Progenitor cell of endocrine pancreas (in vitro differentiated cells): ENCODE measurements around the gene PTK6. TPM values are rescaled to one million over a fixed set of nuclear protein-coding genes. Genes with fewer than 3 reads are reported as not detected.

ENCODE experiments used
- DNase-seq: peaks from one replicate; pipeline ENCODE4 v3.0.0; 2021; ENCODE audit warnings: low spot score; ENCODE audit not compliant: unreplicated experiment
- H3K27ac Mint-ChIP-seq: 2 replicates; pipeline ENCODE4 v1.8.0; 2021; ENCODE audit warnings: mild to moderate bottlenecking, moderate library complexity, mixed read lengths
- H3K27me3 Mint-ChIP-seq: 2 replicates; pipeline ENCODE4 v1.8.0; 2021; ENCODE audit warnings: mixed read lengths
- H3K36me3 Mint-ChIP-seq: 2 replicates; pipeline ENCODE4 v1.8.0; 2022; ENCODE audit warnings: mixed read lengths; ENCODE audit not compliant: insufficient read depth
- H3K4me1 Mint-ChIP-seq: 2 replicates; pipeline ENCODE4 v1.8.0; 2021; ENCODE audit warnings: low read depth, mixed read lengths
- H3K4me3 Mint-ChIP-seq: 2 replicates; pipeline ENCODE4 v1.8.0; 2021; ENCODE audit warnings: low read depth, mild to moderate bottlenecking, moderate library complexity, mixed read lengths
- H3K9me3 Mint-ChIP-seq: 2 replicates; pipeline ENCODE4 v1.8.0; 2021; ENCODE audit warnings: low read depth, mixed read lengths
- total RNA-seq: library from RNA; stranded (reverse); gene quantifications from 2 replicates; pipeline ENCODE4 v1.2.1, GENCODE V29; 2021
- TF ChIP-seq, protein P1 (sequence below): fragments of 200-600 bp; sonication (generic); IDR thresholded peaks from one replicate; pipeline ENCODE4 v1.5.0; 2021; ENCODE audit warnings: antibody characterized with exemption, mild to moderate bottlenecking; ENCODE audit not compliant: unreplicated experiment

Gene PTK6
- total RNA-seq, 1 donor from 2014 or later = 0.29 TPM

DNA sequence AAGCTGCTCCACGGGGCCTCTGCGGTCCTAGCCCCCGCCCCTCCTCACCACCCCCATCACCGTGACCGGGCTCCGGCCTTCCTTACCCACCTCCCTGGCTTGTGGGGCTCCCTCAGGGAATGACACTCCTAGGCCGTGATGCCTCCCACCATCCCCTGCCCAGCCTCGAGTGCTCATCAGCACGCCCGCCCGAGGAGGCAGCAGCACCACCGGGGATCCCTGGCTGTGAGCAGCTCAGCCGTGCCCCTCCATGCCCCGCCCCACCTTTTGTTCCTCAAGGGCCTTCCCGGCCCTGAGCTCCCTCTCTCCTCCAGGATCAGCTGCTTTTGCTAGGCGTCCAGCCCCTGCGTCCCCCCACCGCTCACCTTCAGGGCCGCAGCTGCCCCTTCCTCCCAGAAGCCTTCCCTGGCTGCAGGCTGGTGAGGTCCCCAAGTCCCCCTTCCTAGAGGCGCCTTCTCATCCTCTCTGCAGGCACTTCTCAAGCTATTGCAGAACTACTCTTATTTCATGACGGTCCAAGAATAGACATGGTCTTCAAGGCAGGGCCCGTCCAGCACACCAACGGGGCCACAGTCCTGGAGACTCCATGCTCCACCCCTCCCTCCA is 19.8 kb upstream of the PTK6 start:
- no peaks in the 10 kb centered on the region for H3K9me3 Mint-ChIP-seq
- DNase-seq = no peak
- H3K27ac Mint-ChIP-seq = no peak overlapping the region
- peaks cover 3% of the 10 kb centered on the region for H3K27me3 Mint-ChIP-seq
- H3K36me3 Mint-ChIP-seq = peaks cover 3% of the 10 kb centered on the region
- peak overlapping the region; percentile 21 for H3K4me3 Mint-ChIP-seq
- TF ChIP-seq, protein P1, sequence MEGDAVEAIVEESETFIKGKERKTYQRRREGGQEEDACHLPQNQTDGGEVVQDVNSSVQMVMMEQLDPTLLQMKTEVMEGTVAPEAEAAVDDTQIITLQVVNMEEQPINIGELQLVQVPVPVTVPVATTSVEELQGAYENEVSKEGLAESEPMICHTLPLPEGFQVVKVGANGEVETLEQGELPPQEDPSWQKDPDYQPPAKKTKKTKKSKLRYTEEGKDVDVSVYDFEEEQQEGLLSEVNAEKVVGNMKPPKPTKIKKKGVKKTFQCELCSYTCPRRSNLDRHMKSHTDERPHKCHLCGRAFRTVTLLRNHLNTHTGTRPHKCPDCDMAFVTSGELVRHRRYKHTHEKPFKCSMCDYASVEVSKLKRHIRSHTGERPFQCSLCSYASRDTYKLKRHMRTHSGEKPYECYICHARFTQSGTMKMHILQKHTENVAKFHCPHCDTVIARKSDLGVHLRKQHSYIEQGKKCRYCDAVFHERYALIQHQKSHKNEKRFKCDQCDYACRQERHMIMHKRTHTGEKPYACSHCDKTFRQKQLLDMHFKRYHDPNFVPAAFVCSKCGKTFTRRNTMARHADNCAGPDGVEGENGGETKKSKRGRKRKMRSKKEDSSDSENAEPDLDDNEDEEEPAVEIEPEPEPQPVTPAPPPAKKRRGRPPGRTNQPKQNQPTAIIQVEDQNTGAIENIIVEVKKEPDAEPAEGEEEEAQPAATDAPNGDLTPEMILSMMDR = no peak
- no peaks in the 10 kb centered on the region for H3K4me1 Mint-ChIP-seq

DNA sequence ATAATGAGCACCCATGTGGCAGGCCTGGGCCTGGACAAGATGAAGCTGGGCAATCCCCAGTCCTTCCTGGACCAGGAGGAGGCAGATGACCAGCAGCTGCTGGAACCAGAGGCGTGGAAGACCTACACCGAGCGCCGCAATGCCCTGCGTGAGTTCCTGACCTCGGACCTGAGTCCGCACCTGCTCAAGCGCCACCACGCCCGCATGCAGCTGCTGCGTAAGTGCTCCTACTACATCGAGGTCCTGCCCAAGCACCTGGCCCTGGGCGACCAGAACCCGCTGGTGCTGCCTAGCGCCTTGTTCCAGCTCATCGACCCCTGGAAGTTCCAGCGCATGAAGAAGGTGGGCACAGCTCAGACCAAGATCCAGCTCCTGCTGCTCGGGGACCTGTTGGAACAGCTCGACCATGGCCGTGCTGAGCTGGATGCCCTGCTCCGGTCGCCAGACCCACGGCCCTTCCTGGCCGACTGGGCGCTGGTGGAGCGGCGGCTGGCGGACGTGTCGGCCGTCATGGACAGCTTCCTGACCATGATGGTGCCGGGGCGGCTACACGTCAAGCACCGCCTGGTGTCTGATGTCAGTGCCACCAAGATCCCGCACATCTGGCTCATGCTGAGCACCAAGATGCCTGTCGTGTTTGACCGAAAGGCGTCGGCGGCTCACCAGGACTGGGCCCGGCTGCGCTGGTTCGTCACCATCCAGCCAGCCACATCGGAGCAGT is 18.6 kb upstream of the PTK6 start:
- Mint-ChIP-seq H3K4me1 (no peaks in the 10 kb centered on the region), H3K36me3 (peaks cover 3% of the 10 kb centered on the region), H3K27ac (no peak overlapping the region), H3K27me3 (peaks cover 8% of the 10 kb centered on the region), H3K4me3 (no peak overlapping the region), H3K9me3 (no peaks in the 10 kb centered on the region)
- no peak for DNase-seq
- TF ChIP-seq, protein P1 = no peak

DNA sequence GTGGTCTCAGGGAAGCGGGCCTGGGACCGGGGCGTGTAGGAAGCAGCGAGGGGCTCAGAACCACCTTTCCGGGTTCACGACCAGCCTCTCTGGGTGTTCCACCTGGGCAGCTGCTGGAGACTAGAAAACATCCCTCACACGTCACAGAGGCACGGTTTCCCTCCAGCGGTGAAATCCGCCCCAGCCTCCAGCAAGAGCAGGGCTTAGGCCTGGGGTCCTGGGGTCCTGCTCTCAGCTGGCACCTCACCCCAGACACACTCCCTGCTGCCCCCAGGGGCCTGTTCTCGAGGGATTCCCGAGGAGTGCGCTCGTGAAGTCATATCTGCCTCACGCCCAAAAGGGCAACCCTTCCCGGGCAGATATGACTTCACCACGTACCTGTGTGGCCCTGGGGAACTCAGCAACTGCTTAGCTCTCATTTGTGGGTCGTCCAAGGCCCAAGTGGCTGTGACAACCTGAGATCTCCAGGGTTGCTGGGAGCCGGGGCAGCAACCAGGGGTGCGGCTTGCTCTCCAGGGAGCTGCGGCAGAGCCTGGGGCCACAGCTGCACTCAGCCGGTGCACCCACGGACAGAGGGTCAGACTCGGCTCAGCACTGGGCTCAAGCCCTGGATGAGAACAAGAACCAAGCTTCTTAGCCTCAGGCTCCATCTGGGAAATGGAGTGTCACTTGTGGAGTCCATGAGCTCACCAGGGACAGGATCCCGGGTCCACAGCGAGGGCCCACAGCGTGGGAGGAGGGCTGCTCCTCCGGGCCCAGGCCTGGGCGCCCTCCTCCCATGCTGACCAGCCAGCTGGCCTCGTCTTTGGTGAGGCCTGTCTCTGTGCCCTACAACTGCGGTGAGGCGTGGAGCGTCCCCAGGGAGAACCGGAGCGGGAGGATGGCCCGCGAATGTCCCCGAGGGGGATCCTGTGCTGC is 17.4 kb upstream of the PTK6 start:
- H3K9me3 Mint-ChIP-seq = no peaks in the 10 kb centered on the region
- H3K36me3 Mint-ChIP-seq = no peaks in the 10 kb centered on the region
- H3K4me3 Mint-ChIP-seq = peak overlapping the region; percentile 69
- H3K27ac Mint-ChIP-seq = no peak overlapping the region
- H3K27me3 Mint-ChIP-seq = peaks cover 8% of the 10 kb centered on the region
- H3K4me1 Mint-ChIP-seq = no peaks in the 10 kb centered on the region
- TF ChIP-seq, protein P1 = no peak
- DNase-seq = no peak

DNA sequence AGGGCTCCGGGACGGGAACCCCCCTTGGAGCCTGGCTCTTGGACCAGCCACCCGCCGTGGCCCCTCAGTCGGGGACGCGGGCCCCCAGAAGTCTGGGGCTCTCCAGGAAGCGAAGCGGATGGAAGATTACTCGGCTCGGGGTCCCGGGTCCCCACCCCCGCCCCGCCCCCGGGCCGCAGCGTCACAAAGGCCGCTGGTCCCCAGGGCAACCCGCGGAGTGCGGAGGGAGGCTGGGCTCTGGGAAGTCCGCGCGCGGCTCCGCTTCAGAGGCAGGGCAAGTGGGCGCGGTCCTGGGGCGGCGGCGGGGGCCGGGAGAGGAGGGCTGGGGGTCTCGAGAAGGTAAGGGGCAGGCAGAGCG is 16.7 kb upstream of the PTK6 start, which contains the start of gene FNDC11:
Gene FNDC11, plus strand, starts transcription at position 227 of the 358 bp plus-strand sequence. CDS start 1,505 bp downstream, outside the sequence.
- TF ChIP-seq, protein P1 = no peak
- no peaks in the 10 kb centered on the region for H3K9me3 Mint-ChIP-seq
- peaks cover 12% of the 10 kb centered on the region for H3K27me3 Mint-ChIP-seq
- no peaks in the 10 kb centered on the region for H3K4me1 Mint-ChIP-seq
- DNase-seq = peak; percentile 43
- no peak within 1 kb of the TSS for H3K27ac Mint-ChIP-seq
- H3K36me3 Mint-ChIP-seq = no peaks in the 10 kb centered on the region
- H3K4me3 Mint-ChIP-seq = peak within 1 kb of the TSS; percentile 69
